ENCODE data around the gene RARRES2.
"Not testable (repeated sequence)": the region's sequence is repeated elsewhere in the genome, so short reads cannot be mapped to it uniquely, and the experiment has no call there.

RARRES2 gene

DNA sequence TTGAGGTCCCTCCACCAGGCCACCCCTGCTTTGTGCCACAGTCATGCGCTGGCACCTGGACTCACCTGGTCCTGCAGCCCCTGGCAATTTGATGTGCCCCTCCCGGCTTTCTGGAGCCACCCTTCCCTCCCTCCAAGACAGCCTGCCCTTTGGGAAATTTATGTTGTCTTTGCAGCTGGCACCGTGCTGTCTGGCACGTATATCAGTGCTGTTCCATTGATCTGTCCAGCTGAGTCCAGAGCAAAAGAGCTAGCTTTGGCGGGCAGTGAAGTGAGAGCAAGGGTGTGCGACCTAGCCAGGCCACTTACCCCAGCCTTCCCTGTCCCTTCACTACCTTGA is 5.7 kb downstream of the RARRES2 start:
- no peak for DNase-seq

DNA sequence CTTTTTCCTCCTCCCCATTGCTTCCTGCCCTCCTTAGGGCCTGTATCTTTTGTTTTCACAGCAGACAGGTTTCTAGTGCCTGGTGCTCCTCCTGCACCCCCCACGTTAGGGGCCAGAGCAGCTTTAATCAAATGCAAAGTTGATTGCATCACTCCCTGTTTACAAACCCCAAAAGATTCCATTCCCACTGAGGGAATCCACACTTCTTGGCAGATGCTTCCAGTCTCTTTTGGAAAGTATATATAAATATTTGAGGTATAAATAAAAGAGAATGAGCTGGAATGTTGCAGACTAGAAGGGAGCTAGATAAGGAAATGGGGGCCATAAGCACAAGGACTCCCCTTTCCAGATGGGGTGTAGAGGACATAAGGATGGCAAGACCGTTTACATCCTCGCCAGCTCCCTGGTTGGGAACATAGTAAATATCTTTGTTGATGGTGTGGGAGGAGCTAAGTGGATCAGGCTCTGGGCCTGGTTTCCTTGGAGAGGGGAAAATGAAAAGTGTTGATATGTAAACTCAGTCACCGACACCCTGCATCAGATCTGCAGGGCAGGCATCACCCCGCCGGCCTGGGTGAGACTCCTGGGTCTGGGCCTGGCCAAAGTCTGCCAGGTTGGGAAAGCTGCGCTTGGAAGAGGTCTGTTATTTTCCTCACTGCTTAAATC is 6.2 kb downstream of the RARRES2 start:
- no peak for DNase-seq

DNA sequence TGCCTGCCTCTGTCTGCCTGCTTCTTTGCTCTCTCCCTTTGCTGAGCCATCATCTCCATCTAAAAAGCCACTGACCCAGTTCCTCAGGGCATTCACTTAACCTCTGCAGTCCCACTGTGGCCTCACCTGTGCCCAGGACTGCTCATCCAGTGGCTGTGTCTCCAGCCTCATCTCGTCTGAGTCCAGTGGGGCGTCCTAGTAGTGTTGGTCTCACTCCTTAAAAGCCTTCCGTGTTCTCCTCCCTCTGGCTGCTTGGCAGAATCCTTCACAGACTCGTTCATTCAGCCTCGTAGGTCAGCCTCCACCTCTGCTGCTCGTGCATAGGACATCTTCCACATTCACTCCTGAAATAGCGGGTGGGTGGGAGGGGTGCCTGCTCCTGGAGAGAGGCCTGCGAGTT is 7.3 kb downstream of the RARRES2 start:
- DNase-seq = no peak

DNA sequence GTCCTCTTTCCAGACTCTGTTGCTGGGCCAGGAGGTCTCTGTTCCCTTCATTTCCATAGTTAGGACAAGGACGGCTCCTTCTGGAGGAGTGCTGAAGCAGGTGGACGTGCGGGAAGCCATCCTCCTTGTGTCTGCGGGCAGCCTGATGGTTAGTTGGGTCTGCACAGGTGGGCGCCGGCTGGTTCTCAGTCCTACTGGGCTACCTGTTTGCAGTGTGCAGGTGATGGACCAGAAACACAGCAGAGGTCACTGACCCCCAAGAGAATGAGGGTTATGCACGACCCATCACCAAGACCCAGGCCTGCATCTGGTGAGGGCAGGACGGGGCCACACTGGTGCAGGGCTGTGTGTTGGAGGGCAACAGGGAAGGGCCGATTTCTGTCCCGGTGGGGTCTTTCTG is 7.8 kb downstream of the RARRES2 start:
- DNase-seq = no peak

DNA sequence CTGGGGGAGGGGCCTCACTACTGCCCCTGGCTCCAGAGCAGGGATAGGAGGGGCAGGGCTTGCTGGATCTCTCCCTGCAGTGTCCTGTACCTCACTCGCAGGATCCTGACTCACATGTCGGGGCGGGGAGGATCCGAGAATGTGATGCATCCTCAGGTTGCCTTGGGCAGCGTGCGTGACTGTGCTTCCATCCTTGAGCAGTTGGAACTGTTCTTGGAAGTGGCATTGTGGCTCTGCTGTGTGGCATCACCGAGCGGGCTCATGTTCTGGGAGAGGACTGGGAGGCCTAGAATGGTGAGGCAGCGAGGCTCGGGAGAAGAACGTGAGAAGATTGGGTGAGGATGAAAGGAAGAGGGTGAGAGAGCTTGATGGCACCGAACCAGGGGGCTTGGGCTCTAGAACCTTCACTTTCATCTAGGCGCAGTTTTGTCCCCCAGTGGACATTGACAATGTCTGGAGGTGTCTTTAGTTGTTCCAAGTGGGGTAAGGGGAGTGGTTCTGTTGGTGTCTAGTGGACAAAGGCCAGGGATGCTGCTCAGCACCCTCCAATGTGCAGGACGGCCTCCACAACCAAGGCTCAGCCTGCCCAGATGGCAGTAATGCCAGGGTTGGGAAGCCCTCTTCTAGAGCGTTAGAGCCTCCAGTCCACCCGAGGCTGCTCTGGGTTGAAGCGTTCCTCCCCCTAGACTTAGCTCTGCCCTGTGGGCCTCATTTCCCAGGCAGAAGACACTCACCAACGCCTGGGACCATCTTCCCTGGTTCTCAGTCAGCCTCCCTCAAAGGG is 8.4 kb downstream of the RARRES2 start:
- no peak for DNase-seq

DNA sequence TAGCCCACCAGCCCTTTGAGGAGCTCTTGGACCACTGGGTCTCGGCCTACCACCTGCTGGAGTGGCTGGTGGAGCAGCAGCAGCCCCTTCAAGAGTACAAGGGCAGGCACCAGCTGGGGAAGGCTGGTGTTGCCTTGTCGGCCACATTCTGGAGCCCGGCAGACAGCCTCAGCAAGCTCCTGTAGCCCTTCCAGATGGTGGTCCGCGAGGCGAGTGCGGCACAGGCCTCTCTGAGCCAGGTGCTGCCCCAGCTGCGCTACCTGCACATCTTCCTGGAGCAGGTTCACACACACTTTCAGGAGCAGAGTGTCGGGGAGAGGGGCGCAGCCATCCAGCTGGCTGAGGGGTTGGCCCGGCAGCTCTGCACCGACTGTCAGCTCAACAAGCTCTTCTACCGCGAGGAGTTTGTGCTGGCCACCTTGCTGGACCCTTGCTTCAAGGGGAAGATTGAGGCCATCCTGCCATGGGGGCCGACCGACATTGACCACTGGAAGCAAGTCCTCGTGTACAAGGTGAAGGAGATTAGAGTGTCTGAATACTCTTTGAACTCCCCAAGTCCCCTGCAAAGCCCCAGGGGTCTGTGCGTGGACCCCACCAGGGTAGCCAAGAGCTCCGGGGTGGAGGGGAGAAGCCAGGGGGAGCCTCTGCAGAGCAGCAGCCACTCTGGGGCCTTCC is 11.1 kb downstream of the RARRES2 start:
- no peak for DNase-seq

DNA sequence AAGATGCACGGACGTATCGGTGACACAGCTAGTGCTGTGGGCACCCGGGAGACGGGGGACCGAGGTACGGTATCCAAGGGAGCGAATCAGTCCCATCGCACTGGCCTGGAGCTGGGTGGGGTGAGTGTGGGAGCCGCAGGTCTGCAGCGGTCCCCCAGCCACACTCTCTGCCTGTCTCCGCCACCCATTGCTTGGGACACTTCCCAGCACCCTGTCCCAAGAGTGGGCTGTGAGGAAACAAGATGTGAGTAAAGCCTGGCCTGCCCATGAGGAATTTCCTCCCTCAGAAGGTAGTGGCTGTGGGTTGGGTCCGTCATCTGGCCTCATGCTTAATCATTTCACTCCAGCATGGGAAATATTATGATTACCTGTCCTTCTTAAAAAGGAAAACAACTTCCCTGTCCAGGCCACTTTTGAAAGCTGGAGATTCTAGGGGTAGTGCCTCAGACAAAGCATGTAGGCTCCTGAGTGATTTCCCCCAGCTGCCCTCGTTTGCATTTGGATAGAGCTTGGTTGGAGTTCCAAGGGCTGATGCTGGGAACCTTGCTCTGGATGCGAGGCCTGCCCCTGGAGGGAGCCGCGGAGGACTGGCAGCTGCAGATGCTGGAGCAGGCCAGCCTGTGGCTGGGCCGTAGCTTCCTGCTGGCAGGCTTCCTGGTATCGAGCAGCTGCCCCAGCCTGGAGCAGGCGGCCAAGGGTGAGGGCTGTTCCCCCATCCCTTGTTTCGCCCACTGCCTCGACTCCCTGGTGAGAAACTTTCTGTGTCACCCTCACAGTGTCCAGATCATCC is 11.9 kb downstream of the RARRES2 start:
- no peak for DNase-seq

DNA sequence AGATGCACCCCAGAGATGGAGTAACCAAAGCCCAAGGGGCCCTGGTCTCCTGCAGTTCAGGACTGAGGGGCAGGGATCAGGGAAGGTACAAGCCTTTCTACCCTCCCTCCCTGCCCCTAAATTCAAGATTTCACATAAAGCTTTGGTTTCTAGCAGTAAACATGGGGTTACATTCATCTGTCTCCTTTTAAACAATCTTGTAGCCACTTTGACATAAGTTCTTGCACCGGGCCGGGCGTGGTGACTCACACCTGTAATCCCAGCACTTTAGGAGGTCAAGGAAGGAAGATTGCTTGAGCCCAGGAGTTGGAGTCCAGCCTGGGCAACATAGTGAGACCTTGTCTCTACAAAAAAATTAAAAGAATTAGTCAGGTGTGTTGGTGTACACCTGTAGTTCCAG is 14.1 kb downstream of the RARRES2 start:
- DNase-seq = no peak

DNA sequence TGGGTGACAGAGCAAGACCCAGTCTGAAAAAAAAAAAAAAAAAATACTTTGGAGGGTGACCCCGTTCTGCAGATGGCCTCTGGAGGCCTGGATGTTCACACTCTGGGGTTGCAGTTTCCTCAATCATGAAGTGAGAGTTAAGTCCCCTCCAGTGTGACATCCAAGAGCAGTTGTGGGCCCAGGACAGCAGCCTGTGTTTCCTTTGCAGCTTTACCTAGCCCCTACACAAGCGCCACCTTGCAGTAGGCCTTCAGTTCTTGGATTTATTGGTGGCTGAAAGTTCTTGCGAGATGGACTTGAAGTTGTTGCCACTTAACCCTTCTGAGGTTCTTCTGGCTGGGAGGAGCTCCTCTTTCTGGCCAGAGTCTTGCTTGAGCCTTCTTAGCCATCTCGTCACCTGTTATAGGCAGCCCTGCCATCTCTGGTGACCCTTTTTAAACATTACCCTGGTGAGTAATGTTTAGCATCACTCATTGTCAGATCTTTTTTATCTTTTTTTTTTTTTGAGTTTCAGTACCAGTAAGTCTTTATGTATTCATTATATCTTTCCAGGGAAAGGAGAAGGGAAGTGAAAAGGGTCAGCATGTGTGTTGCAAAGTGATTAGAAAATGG is 14.7 kb downstream of the RARRES2 start:
- DNase-seq = no peak

DNA sequence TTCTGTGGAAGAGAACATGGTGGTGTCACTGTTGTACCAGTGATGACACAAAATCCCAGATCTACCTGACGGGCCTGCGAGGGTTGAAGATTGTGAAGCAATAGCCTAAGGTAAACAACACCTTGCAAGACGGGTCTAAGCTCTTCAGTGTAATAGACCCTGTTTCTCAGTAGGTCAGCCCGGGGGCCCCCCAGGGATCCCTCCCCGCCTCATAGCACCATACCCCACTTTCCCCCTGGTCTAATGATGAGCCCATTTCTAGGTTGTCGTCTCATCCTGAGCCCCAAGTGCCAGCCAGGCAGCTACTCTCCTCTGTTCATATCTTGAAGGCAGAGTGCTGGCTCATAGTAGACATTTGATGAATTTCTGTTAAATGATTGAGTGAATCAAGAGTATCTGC is 15.5 kb downstream of the RARRES2 start:
- DNase-seq = no peak

DNA sequence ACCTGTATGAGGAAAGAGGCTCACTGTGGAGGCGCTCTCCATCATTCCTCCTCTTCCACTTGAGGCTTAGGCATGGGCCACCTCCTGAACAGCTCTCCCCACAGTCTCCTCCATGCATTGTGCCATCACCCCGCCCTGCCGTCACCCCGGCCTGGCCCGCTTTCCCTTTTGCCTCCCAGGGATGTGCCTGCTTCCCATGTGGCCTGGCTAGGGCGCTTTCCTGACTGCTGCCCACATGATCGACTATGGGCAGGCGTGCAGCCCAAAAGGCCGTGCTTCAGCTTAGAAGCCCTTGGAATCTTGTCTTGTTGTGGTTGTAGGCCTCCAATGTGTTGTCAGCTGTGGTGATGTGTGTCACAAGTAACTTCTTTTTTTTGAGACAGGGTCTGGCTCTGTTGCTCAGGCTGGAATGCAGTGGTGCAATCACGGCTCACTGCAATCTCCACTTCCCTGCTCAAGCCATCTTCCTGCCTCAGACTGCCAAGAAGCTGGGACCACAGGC is 16.3 kb downstream of the RARRES2 start:
- DNase-seq = no peak

DNA sequence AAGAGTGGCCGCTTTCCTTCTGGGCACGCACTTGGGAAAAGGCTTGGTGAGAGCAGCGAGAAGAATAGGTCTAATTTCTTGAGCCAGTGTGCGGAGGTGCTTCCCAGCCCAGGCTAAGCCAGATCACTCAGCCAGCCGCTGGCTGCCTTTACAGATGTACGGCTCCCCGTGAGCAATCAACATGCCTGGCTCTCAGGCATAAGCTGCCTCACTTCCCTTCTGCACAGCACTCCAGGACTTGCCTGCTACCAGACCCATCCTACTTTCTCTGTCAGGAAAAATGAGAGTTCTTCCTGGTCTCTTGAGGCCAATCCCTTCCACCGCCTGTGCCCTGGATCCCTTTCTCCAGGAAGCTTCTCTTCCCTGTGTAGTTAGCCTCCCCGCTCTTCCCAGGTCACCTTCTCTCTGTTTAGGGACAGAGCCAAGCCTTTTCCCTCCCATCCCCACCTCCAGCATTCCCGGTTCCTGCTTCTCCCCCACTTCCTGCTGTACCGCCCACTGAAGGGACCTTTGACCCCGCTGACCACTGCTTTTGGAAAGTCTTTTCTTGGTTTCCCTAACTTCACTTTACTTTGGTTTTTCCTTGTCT is 17.0 kb downstream of the RARRES2 start:
- DNase-seq = no peak

DNA sequence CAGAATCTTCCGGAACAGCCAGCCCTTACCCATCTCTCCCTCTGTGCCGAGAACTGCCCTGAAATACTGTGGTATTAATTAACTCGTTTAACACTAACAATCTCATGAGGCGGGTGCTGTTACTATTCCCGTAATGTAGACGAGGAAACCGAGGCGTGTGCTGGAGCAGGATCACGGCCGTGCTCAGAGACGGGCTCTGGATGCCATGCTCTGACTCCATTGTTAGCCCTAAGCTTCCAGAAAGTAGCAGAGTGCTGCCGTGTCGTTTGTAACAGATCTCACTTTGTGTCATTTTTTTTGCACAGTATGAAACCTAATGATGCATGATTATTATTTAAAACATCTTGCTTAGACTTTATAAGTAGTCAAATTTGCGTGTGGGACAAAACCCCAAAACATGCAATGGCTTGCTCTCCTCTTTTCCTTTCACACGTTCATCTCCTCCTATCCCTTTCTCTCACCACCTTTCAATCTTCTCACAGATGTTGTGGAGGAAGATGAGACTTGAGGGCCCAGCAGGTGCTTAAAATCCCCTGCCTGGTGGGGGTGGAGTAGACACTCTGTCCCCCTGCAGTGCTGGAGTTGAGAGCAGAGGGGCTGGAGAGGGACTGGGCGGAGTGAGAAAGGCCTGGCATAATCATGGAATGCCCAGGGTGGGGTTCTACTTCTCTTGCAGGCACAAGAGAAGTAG is 17.6 kb downstream of the RARRES2 start:
- no peak for DNase-seq

DNA sequence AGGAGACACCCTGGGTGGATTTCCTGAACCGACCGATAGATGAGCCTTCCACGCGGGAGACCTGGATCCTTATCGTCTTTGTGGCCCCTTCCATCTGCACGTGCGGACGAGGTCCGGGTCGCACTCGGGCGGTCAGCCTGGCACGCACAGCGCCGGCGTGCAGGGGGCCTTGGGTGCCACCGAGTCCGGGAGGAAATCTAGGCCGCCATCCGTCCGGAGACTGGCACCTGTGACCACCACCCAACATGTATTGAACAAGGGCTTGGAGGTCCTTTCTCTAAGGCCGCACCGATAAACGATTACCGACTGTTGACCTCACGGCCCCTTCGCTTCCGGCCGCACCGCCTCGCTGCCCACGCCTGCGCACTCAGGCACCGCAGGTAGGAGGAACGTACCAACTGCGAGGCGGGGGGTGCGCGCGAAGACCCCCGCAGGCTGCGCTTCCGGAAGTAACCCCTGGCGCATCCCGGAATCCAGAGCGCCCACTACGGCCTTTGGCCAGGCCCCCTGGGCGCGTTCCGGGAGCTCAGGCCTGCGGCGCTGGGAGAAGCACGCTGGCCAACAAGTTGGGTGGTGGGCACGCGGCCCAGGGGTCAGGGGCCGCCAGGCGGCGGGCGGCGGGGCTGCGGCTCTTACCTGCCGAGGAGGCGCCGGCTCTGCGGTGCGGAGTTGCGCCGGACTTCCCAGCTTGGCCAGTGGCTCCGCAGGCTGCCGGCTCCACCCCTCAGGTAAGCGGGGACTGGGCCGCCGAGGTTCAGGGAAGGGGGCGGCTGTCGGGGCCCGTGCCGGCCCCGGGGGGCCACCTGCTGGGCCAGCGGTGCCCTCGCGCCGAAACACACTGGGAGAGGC is 18.4 kb downstream of the RARRES2 start, which contains the start of the genes ACTR3C and LRRC61:
ACTR3C (minus strand) TSS at position 713 of the 849 bp plus-strand sequence. CDS start 28,249 bp downstream, outside the sequence.
LRRC61 (plus strand) TSS at position 523 of the 849 bp plus-strand sequence. CDS start 13,507 bp downstream, outside the sequence.
- DNase-seq = no peak

DNA sequence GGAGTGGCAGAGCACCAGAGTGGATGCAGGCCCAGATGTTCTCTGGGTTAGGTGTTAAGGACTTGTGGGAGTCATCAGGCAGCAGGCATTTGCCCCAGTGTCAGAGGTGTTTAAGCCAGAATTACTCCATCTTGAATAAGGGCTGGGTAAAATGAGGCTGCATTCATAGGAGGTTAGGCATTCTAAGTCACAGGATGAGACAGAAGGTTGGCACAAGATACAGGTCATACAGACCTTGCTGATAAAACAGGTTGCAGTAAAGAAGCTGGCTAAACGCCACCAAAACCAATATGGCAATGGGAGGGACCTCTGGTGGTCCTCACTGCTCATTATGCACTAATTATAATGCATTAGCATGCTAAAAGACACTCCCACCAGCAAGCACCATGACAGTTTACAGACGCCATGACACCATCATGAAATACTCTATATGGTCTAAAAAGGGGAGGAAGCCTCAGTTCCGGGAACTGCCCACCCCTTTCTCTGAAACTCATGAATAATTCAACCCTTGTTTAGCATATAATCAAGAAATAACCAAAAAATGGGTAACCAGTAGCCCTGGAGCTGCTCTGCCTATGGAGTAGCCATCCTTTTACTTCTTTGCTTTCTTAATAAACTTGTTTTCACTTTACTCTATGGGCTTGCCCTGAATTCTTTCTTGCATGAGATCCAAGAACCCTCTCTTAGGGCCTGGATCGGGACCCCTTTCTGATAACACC is 19.2 kb downstream of the RARRES2 start:
- DNase-seq = no peak

DNA sequence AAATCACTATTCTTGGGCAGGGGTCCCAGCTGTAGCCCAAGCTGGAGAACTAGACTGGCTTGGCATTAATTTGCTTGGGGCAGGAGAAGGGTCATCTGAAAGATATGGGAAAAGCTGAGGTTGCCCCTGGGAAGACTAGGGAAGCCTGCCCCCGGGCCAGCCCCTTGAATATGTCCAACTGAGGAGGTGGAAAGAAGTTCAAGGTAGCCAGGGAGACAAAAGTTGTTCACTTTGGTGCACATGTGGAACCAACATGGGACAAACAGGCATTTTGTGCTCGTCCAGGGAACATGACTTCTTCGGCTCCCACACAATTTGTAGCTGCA is 19.7 kb downstream of the RARRES2 start:
- no peak for DNase-seq

DNA sequence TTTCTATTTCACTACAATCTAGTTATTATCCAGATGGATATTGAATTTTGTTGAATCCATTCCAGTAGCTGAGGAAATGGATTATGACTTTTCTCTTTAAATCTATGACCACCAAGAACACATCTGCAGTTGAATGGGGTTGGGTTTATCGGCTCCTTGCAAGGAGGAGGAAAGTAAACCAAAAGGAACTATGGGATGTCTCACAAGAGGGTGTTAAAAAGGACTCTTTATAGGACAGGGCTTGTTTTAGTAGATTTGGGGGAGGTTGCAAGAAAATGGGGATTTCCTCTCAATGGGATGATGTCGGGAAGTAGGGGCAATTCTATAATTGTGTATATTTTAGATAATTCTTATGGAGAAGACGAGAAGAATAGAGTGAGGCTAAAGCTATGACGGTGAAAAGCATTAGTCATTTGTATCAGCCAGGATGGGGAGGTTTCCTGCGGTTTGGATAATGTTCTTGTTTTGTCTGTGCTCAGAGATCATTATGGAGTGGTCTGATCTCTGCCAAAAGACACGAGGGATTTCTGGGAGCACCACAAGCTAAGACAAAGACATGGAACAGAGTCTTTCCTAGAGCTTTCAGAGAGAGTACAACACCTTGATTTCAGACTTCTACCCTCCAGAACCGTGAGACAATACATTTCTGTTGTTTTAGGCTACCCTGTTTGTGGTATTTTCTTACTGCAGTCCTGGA is 23.5 kb downstream of the RARRES2 start:
- no peak for DNase-seq

DNA sequence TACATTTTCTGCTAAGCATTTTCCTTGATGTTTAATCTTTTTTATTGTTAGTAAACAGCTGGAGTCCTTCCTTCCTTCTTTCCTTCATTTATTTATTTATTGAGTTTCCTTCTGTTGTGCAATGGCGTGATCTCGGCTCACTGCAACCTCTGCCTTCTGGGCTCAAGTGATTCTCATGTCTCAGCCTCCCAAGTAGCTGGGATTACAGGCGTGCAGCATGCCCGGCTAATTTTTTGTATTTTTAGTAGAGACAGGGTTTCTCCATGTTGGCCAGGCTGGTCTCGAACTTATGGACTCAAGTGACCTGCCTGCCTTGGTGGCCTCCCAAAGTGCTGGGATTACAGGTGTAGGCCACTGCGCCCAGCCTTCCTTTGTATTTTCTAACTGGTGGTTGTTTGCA is 24.4 kb downstream of the RARRES2 start:
- DNase-seq = not testable (repeated sequence)

DNA sequence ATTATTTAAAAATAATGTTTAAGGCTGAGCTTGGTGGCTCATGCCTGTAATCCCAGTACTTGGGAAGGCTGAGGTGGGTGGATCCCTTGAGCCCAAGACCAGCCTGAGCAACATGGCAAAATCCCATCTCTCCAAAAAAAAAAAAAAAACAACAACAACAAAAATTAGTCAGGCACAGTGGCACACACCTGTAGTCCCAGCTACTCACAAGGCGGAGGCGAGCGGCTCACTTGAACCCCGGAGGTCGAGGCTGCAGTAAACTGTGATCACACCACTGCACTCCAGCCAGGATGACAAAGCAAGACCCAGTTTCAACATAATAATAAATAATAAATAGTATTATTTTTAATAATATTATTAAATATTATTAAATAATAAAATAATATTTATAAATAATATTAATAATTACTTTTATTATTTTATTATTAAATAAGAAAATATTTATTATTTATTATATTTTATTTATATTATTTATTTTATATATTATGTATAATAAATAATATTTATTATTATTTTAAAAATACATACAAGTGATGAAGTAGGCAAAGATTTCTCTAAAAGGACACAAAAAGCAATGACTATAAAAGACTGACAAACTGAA is 26.7 kb downstream of the RARRES2 start:
- DNase-seq = no peak

Data from T1000 (cell line).